K562 (cell line): ENCODE data around the gene UQCRHL. TPM values are rescaled to one million over a fixed set of nuclear protein-coding genes. Genes with fewer than 3 reads are reported as not detected.
A peak's percentile ranks its signal among the peaks of the same experiment; 100 is the strongest.

ENCODE experiments used
- ATAC-seq: fragments of 200-7000 bp; cut with Tn5 transposase; 3 replicates; pipeline ENCODE4 v1.9.1; 2020; ENCODE audit warnings: moderate library complexity
- BruUV-seq: library from RNA; stranded (reverse); fragments of 400-500 nt; replicated peaks from 2 replicates; lab custom pipeline; 2021; lab: Mats Ljungman, UMichigan
- CTCF ChIA-PET: fragments of 300-600 bp; formaldehyde crosslinking; extraction: SDS; loops from one replicate; lab custom pipeline; 2021; ENCODE audit warnings: low intra/inter-chr PET ratio; lab: Yijun Ruan, JAX
- POLR2A ChIA-PET: fragments of 300-600, 350-650 bp; sonication (Branson Sonifier 250); formaldehyde crosslinking; extraction: SDS; loops from one replicate; lab custom pipeline; 2021; ENCODE audit warnings: antibody characterized with exemption, inconsistent platforms; lab: Yijun Ruan, JAX
- DNase-seq, 4 experiments: peaks; one replicate each; pipeline versions ENCODE4 v3.0.0 to v3.0.0-alpha.2; 2011 to 2018; ENCODE audit warnings: low spot score in 3 of 4, mixed read lengths in 3 of 4; ENCODE audit errors: extremely low read depth in 1 of 4
- FAIRE-seq: peaks from 2 replicates; lab custom pipeline; 2011; peaks lifted over from hg19 to GRCh38; lab: Jason Lieb, UNC
- H2AFZ ChIP-seq: 2 replicates; pipeline ENCODE4 v1.6.0; 2011; ENCODE audit warnings: low read depth, low read length, control low read depth, inconsistent platforms
- H3K27ac ChIP-seq: fragments of 200-600 bp; 3 replicates; pipeline ENCODE4 v1.8.0; 2011; ENCODE audit warnings: low read depth, mild to moderate bottlenecking, control low read depth, inconsistent platforms, low read length, moderate library complexity, mixed read lengths; ENCODE audit errors: extremely low read depth
- H3K27me3 ChIP-seq, 2 experiments: fragments of 300-600 bp in 1 of 2; 2 replicates in 1 of 2; 3 replicates in 1 of 2; pipeline versions ENCODE4 v1.6.0 to v1.8.0; 2011; ENCODE audit warnings: inconsistent platforms in 2 of 2, low read length in 2 of 2, mild to moderate bottlenecking in 1 of 2, mixed read lengths in 1 of 2, moderate library complexity in 1 of 2; ENCODE audit not compliant: control insufficient read depth in 2 of 2, insufficient read depth in 2 of 2
- H3K36me3 ChIP-seq: fragments of 300-600 bp; 3 replicates; pipeline ENCODE4 v1.8.0; 2011; ENCODE audit warnings: mild to moderate bottlenecking, low read length, inconsistent platforms; ENCODE audit not compliant: control insufficient read depth, insufficient read depth
- H3K4me1 ChIP-seq, 2 experiments: fragments of 200-600 bp in 1 of 2; replicated peaks in 1 of 2; 2 replicates in 1 of 2; 3 replicates in 1 of 2; pipeline versions ENCODE4 v1.5.1 to v1.8.0; 2011; ENCODE audit warnings: inconsistent platforms in 2 of 2, low read length in 2 of 2, mild to moderate bottlenecking in 1 of 2, mixed read lengths in 1 of 2, moderate library complexity in 1 of 2; ENCODE audit not compliant: control insufficient read depth in 2 of 2, insufficient read depth in 2 of 2
- H3K4me2 ChIP-seq: 2 replicates; pipeline ENCODE4 v1.6.1; 2011; ENCODE audit warnings: low read length, control low read depth, inconsistent platforms, mixed read lengths; ENCODE audit not compliant: insufficient read depth
- H3K4me3 ChIP-seq: fragments of 200-600 bp; sonication (generic), shearing (Covaris generic); 2 replicates; pipeline ENCODE4 v1.5.1; 2016; ENCODE audit warnings: control low read depth, inconsistent platforms
- H3K79me2 ChIP-seq: fragments of 200-600 bp; 3 replicates; pipeline ENCODE4 v1.8.0; 2011; ENCODE audit warnings: low read length, inconsistent platforms; ENCODE audit not compliant: control insufficient read depth, insufficient read depth
- H3K9ac ChIP-seq, 2 experiments: 2 replicates each; pipeline versions ENCODE4 v1.6.0 to v1.6.1; 2011; ENCODE audit warnings: low read depth in 2 of 2, low read length in 2 of 2, control low read depth in 1 of 2, inconsistent platforms in 1 of 2, mild to moderate bottlenecking in 1 of 2, mixed read lengths in 1 of 2; ENCODE audit not compliant: insufficient read depth in 1 of 2
- H3K9me1 ChIP-seq: one replicate; pipeline ENCODE4 v1.6.0; 2011; ENCODE audit warnings: inconsistent platforms, mild to moderate bottlenecking, low read length, moderate library complexity; ENCODE audit not compliant: control insufficient read depth, insufficient read depth
- H3K9me3 ChIP-seq: replicated peaks from 2 replicates; pipeline ENCODE4 v1.5.1; 2011; ENCODE audit warnings: low read depth, low read length, inconsistent platforms; ENCODE audit not compliant: control insufficient read depth, insufficient read depth
- H4K20me1 ChIP-seq: replicated peaks from 2 replicates; pipeline ENCODE4 v1.6.1; 2011; ENCODE audit warnings: low read length, inconsistent platforms, mixed read lengths; ENCODE audit not compliant: control insufficient read depth, insufficient read depth
- CUX1 ChIP-seq: fragments of 200-800 bp; sonication (Bioruptor generic); IDR thresholded peaks from 2 replicates; pipeline ENCODE4 v1.6.1; 2016; ENCODE audit warnings: missing genetic modification characterization, missing compliant biosample characterization
- MBD2 ChIP-seq: sonication (generic); IDR thresholded peaks from 2 replicates; pipeline ENCODE4 v1.6.1; 2016; ENCODE audit warnings: low read depth, borderline replicate concordance
- ZFPM2 ChIP-seq: fragments of 250-450 bp; sonication (Bioruptor Pico); IDR thresholded peaks from 2 replicates; pipeline ENCODE4 v1.5.1; 2022; ENCODE audit warnings: mild to moderate bottlenecking
- WGBS: fragments of 100-300 bp; shearing (Covaris generic); methylation state at CpG from one replicate; pipeline ENCODE4 v1.1.6; 2016; ENCODE audit warnings: low coverage, mixed read lengths; ENCODE audit not compliant: insufficient coverage; ENCODE audit errors: missing lambda C conversion rate; 5-methylcytosine and 5-hydroxymethylcytosine counted together
- in situ Hi-C: fragments of 300-500 bp; cut with MboI; formaldehyde crosslinking; loops from 4 replicates; pipeline ENCODE4 v1.15.0; 2018; ENCODE audit warnings: inconsistent platforms, mixed read lengths
- intact Hi-C: fragments of 100-400 bp; cut with micrococcal nuclease; formaldehyde crosslinking; loops from 2 replicates; pipeline ENCODE4 v1.14.2; 2022
- polyA plus RNA-seq, 8 experiments: library from polyadenylated mRNA; depleted of rRNA in 4 of 8; stranded (reverse) in 5 of 8; unstranded in 3 of 8; fragments of >200 nt; fragmentation: Nextera tagmentation in 2 of 8; fragmentation: Illumina TruSeq in 1 of 8; extraction: Ambion mirVana in 2 of 8; extraction: Trizol in 1 of 8; gene quantifications; 2 replicates each; pipeline versions ENCODE4 v1.2.1 to v1.2.3, GENCODE V29; 2011 to 2014; ENCODE audit warnings: inconsistent platforms in 1 of 8, missing spikeins in 1 of 8
- total RNA-seq, 7 experiments: library from RNA; depleted of rRNA in 6 of 7; stranded (reverse); fragments of >200 nt in 6 of 7; fragmentation: Illumina TruSeq in 2 of 7; extraction: Trizol in 2 of 7; gene quantifications; 2 replicates each; pipeline versions ENCODE4 v1.2.1 to v1.2.3, GENCODE V29; 2011 to 2021; ENCODE audit warnings: low replicate concordance in 1 of 7
- TF ChIP-seq, protein P1 (sequence below): fragments of 450-650 bp; IDR thresholded peaks from 2 replicates; pipeline ENCODE4 v1.6.1; 2017; ENCODE audit warnings: antibody characterized with exemption, mild to moderate bottlenecking
- TF ChIP-seq, protein P2 (sequence below): fragments of 450-650 bp; IDR thresholded peaks from 2 replicates; pipeline ENCODE4 v1.6.1; 2016; ENCODE audit warnings: mild to moderate bottlenecking
- TF ChIP-seq, protein P3 (sequence below): IDR thresholded peaks from 2 replicates; pipeline ENCODE4 v1.6.1; 2011; ENCODE audit not compliant: insufficient read length; ENCODE audit errors: extremely low read depth

Gene UQCRHL
- total and polyA plus RNA-seq, 9 of the 15 experiments (the other 6 are each of a cell fraction or from before 2014, with no cell fraction given), result 5.1 to 41.3 (median 21.8) TPM

DNA sequence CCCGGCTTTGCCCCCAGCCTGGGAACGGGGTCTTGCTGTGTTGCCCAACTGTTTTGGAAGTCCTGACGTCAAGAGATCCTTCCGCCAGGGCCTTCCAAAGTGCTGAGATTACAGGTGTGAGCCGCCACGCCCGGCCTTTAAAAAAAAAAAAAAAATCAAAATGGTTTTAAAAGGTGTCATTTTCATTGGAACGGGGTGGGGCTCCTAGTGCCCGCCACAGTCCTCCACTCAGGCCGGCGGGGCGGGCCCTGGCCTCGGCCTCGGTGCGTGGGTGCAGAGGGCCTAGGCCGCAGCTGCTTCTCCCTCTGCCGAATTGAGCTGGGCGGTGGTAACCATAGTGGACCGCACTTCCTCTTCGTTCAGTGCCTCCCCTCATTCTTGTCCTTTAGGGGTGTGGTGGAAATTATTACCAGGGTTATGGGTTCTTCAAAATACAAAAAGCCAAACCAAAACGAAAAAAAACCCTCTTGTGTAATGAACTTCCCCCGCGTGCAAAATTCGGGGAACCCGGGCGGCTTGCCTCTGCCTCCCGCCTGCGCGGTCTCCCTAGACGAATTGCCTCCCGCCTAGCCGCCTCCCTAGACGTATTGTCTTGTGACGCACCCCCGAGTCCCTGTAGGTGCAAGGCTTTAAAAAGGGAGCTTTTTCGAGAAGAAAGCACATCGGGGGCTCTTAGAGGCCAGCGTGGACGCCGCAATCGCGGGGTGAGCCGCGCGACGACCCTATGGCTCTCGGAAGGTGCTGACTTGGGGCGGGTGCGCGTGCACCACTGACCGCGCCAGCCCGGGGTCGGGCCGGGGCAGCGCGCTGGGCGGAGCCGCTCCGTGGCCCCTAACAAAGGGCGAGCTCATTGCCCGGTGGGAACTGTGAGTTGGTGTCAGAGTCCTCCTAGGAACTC is 29.6 kb upstream of the UQCRHL start:
- intact Hi-C loops (loop anchor here (10.0 kb wide), 1 partner anchor 312 kb away; the partner anchor contains the start of genes CASP9 and DNAJC16), in situ Hi-C loops (no loop called here)
- POLR2A ChIA-PET, result interaction anchor here (0.6 to 4.5 kb wide), 8 partner anchors 11 to 164 kb away, joined by 3 to 96 read pairs (median 3); partner anchors contain the start of genes SPEN and ZBTB17
- H3K9ac ChIP-seq, result peak overlapping the region; percentile 89 to 97
- FAIRE-seq (no peak), ATAC-seq (no peak), DNase-seq (peak in 1 of 4 experiments; percentile 19)
- no peaks in the 10 kb centered on the region for H3K36me3 ChIP-seq
- H3K79me2 ChIP-seq, result peaks cover 44% of the 10 kb centered on the region
- peak overlapping the region; percentile 53 for H3K4me3 ChIP-seq
- peak overlapping the region; percentile 99 for H3K27ac ChIP-seq
- no peaks in the 10 kb centered on the region for H3K9me1 ChIP-seq
- H2AFZ ChIP-seq, result peak overlapping the region; percentile 9
- WGBS, result 89% methylated on average over 60 of the region's 62 CpGs
- H3K4me2 ChIP-seq, result peak overlapping the region; percentile 93
- no peaks in the 10 kb centered on the region for H3K9me3 ChIP-seq
- H3K4me1 ChIP-seq, result peaks cover 0 to 39% of the 10 kb centered on the region in 2 experiments; a peak in 2 of 5 replicates
- no peaks in the 10 kb centered on the region for H4K20me1 ChIP-seq
- CTCF ChIA-PET, result no interaction called here
- H3K27me3 ChIP-seq, result no peaks in the 10 kb centered on the region
- BruUV-seq, result no TSS peak
- TF ChIP-seq, protein P1, sequence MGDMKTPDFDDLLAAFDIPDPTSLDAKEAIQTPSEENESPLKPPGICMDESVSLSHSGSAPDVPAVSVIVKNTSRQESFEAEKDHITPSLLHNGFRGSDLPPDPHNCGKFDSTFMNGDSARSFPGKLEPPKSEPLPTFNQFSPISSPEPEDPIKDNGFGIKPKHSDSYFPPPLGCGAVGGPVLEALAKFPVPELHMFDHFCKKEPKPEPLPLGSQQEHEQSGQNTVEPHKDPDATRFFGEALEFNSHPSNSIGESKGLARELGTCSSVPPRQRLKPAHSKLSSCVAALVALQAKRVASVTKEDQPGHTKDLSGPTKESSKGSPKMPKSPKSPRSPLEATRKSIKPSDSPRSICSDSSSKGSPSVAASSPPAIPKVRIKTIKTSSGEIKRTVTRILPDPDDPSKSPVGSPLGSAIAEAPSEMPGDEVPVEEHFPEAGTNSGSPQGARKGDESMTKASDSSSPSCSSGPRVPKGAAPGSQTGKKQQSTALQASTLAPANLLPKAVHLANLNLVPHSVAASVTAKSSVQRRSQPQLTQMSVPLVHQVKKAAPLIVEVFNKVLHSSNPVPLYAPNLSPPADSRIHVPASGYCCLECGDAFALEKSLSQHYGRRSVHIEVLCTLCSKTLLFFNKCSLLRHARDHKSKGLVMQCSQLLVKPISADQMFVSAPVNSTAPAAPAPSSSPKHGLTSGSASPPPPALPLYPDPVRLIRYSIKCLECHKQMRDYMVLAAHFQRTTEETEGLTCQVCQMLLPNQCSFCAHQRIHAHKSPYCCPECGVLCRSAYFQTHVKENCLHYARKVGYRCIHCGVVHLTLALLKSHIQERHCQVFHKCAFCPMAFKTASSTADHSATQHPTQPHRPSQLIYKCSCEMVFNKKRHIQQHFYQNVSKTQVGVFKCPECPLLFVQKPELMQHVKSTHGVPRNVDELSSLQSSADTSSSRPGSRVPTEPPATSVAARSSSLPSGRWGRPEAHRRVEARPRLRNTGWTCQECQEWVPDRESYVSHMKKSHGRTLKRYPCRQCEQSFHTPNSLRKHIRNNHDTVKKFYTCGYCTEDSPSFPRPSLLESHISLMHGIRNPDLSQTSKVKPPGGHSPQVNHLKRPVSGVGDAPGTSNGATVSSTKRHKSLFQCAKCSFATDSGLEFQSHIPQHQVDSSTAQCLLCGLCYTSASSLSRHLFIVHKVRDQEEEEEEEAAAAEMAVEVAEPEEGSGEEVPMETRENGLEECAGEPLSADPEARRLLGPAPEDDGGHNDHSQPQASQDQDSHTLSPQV, result 0 out of 2 replicates have a peak, but pooled peaks have one; percentile 28
- TF ChIP-seq ZFPM2 (CRISPR knock-in tag) (no peak), CUX1 (CRISPR knock-in tag) (no peak), MBD2 (0 out of 2 replicates have a peak, but pooled peaks have one; percentile 1)
- TF ChIP-seq, protein P2, sequence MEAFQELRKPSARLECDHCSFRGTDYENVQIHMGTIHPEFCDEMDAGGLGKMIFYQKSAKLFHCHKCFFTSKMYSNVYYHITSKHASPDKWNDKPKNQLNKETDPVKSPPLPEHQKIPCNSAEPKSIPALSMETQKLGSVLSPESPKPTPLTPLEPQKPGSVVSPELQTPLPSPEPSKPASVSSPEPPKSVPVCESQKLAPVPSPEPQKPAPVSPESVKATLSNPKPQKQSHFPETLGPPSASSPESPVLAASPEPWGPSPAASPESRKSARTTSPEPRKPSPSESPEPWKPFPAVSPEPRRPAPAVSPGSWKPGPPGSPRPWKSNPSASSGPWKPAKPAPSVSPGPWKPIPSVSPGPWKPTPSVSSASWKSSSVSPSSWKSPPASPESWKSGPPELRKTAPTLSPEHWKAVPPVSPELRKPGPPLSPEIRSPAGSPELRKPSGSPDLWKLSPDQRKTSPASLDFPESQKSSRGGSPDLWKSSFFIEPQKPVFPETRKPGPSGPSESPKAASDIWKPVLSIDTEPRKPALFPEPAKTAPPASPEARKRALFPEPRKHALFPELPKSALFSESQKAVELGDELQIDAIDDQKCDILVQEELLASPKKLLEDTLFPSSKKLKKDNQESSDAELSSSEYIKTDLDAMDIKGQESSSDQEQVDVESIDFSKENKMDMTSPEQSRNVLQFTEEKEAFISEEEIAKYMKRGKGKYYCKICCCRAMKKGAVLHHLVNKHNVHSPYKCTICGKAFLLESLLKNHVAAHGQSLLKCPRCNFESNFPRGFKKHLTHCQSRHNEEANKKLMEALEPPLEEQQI, result peak; percentile 47; the same call in 1 of the 2 replicates
- TF ChIP-seq, protein P3, sequence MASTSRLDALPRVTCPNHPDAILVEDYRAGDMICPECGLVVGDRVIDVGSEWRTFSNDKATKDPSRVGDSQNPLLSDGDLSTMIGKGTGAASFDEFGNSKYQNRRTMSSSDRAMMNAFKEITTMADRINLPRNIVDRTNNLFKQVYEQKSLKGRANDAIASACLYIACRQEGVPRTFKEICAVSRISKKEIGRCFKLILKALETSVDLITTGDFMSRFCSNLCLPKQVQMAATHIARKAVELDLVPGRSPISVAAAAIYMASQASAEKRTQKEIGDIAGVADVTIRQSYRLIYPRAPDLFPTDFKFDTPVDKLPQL, result no peak
